K562 (cell line): Measurements from ENCODE around the gene TMEM178A. TPM values are rescaled to one million over a fixed set of nuclear protein-coding genes. Genes with fewer than 3 reads are reported as not detected.

Source experiments
- ATAC-seq: fragments of 200-7000 bp; cut with Tn5 transposase; 3 replicates; pipeline ENCODE4 v1.9.1; 2020; ENCODE audit warnings: moderate library complexity
- BruUV-seq: library from RNA; stranded (reverse); fragments of 400-500 nt; replicated peaks from 2 replicates; lab custom pipeline; 2021; lab: Mats Ljungman, UMichigan
- CTCF ChIA-PET: fragments of 300-600 bp; formaldehyde crosslinking; extraction: SDS; loops from one replicate; lab custom pipeline; 2021; ENCODE audit warnings: low intra/inter-chr PET ratio; lab: Yijun Ruan, JAX
- POLR2A ChIA-PET: fragments of 300-600, 350-650 bp; sonication (Branson Sonifier 250); formaldehyde crosslinking; extraction: SDS; loops from one replicate; lab custom pipeline; 2021; ENCODE audit warnings: antibody characterized with exemption, inconsistent platforms; lab: Yijun Ruan, JAX
- DNase-seq, 4 experiments: peaks; one replicate each; pipeline versions ENCODE4 v3.0.0 to v3.0.0-alpha.2; 2011 to 2018; ENCODE audit warnings: low spot score in 3 of 4, mixed read lengths in 3 of 4; ENCODE audit errors: extremely low read depth in 1 of 4
- FAIRE-seq: peaks from 2 replicates; lab custom pipeline; 2011; peaks lifted over from hg19 to GRCh38; lab: Jason Lieb, UNC
- H2AFZ ChIP-seq: 2 replicates; pipeline ENCODE4 v1.6.0; 2011; ENCODE audit warnings: low read depth, low read length, control low read depth, inconsistent platforms
- H3K27ac ChIP-seq: fragments of 200-600 bp; 3 replicates; pipeline ENCODE4 v1.8.0; 2011; ENCODE audit warnings: low read depth, mild to moderate bottlenecking, control low read depth, inconsistent platforms, low read length, moderate library complexity, mixed read lengths; ENCODE audit errors: extremely low read depth
- H3K27me3 ChIP-seq, 2 experiments: fragments of 300-600 bp in 1 of 2; 2 replicates in 1 of 2; 3 replicates in 1 of 2; pipeline versions ENCODE4 v1.6.0 to v1.8.0; 2011; ENCODE audit warnings: inconsistent platforms in 2 of 2, low read length in 2 of 2, mild to moderate bottlenecking in 1 of 2, mixed read lengths in 1 of 2, moderate library complexity in 1 of 2; ENCODE audit not compliant: control insufficient read depth in 2 of 2, insufficient read depth in 2 of 2
- H3K36me3 ChIP-seq: fragments of 300-600 bp; 3 replicates; pipeline ENCODE4 v1.8.0; 2011; ENCODE audit warnings: mild to moderate bottlenecking, low read length, inconsistent platforms; ENCODE audit not compliant: control insufficient read depth, insufficient read depth
- H3K4me1 ChIP-seq, 2 experiments: fragments of 200-600 bp in 1 of 2; replicated peaks in 1 of 2; 2 replicates in 1 of 2; 3 replicates in 1 of 2; pipeline versions ENCODE4 v1.5.1 to v1.8.0; 2011; ENCODE audit warnings: inconsistent platforms in 2 of 2, low read length in 2 of 2, mild to moderate bottlenecking in 1 of 2, mixed read lengths in 1 of 2, moderate library complexity in 1 of 2; ENCODE audit not compliant: control insufficient read depth in 2 of 2, insufficient read depth in 2 of 2
- H3K4me2 ChIP-seq: 2 replicates; pipeline ENCODE4 v1.6.1; 2011; ENCODE audit warnings: low read length, control low read depth, inconsistent platforms, mixed read lengths; ENCODE audit not compliant: insufficient read depth
- H3K4me3 ChIP-seq: fragments of 200-600 bp; sonication (generic), shearing (Covaris generic); 2 replicates; pipeline ENCODE4 v1.5.1; 2016; ENCODE audit warnings: control low read depth, inconsistent platforms
- H3K79me2 ChIP-seq: fragments of 200-600 bp; 3 replicates; pipeline ENCODE4 v1.8.0; 2011; ENCODE audit warnings: low read length, inconsistent platforms; ENCODE audit not compliant: control insufficient read depth, insufficient read depth
- H3K9ac ChIP-seq, 2 experiments: 2 replicates each; pipeline versions ENCODE4 v1.6.0 to v1.6.1; 2011; ENCODE audit warnings: low read depth in 2 of 2, low read length in 2 of 2, control low read depth in 1 of 2, inconsistent platforms in 1 of 2, mild to moderate bottlenecking in 1 of 2, mixed read lengths in 1 of 2; ENCODE audit not compliant: insufficient read depth in 1 of 2
- H3K9me1 ChIP-seq: one replicate; pipeline ENCODE4 v1.6.0; 2011; ENCODE audit warnings: inconsistent platforms, mild to moderate bottlenecking, low read length, moderate library complexity; ENCODE audit not compliant: control insufficient read depth, insufficient read depth
- H3K9me3 ChIP-seq: replicated peaks from 2 replicates; pipeline ENCODE4 v1.5.1; 2011; ENCODE audit warnings: low read depth, low read length, inconsistent platforms; ENCODE audit not compliant: control insufficient read depth, insufficient read depth
- H4K20me1 ChIP-seq: replicated peaks from 2 replicates; pipeline ENCODE4 v1.6.1; 2011; ENCODE audit warnings: low read length, inconsistent platforms, mixed read lengths; ENCODE audit not compliant: control insufficient read depth, insufficient read depth
- CXXC5 ChIP-seq: fragments of 250-450 bp; sonication (Bioruptor Pico); IDR thresholded peaks from 2 replicates; pipeline ENCODE4 v1.8.0; 2022; ENCODE audit warnings: inconsistent platforms, mild to moderate bottlenecking, moderate library complexity
- HMGN3 ChIP-seq: IDR thresholded peaks from 2 replicates; pipeline ENCODE4 v1.6.1; 2011; ENCODE audit warnings: borderline replicate concordance, low read depth, mild to moderate bottlenecking, mixed read lengths, low read length; ENCODE audit not compliant: insufficient read length; ENCODE audit errors: extremely low read depth
- KLF6 ChIP-seq: fragments of 250-450 bp; sonication (Bioruptor Pico); IDR thresholded peaks from 2 replicates; pipeline ENCODE4 v1.4.0; 2020; ENCODE audit warnings: mild to moderate bottlenecking, moderate library complexity, borderline replicate concordance
- POLR2A ChIP-seq: fragments of 450-650 bp; conservative IDR thresholded peaks from 2 replicates; pipeline ENCODE4 v1.6.1; 2016
- PTTG1 ChIP-seq: fragments of 450-650 bp; IDR thresholded peaks from 2 replicates; pipeline ENCODE4 v1.6.1; 2016; ENCODE audit warnings: low read depth, mild to moderate bottlenecking, missing genetic modification characterization, missing compliant biosample characterization
- ZNF124 ChIP-seq: sonication (generic); formaldehyde crosslinking; IDR thresholded peaks from 2 replicates; pipeline ENCODE4 v1.8.1; 2022; ENCODE audit warnings: missing genetic modification reagents
- ZNF311 ChIP-seq: fragments of 250-450 bp; sonication (Bioruptor Pico); IDR thresholded peaks from 2 replicates; pipeline ENCODE4 v1.4.0; 2020; ENCODE audit warnings: mild to moderate bottlenecking, moderate library complexity
- ZNF511 ChIP-seq: sonication (generic); formaldehyde crosslinking; IDR thresholded peaks from 2 replicates; pipeline ENCODE4 v1.8.0; 2022; ENCODE audit warnings: mild to moderate bottlenecking, missing genetic modification reagents
- ZNF655 ChIP-seq: fragments of 250-450 bp; sonication (Bioruptor Pico); IDR thresholded peaks from 2 replicates; pipeline ENCODE4 v1.5.0; 2021
- WGBS: fragments of 100-300 bp; shearing (Covaris generic); methylation state at CpG from one replicate; pipeline ENCODE4 v1.1.6; 2016; ENCODE audit warnings: low coverage, mixed read lengths; ENCODE audit not compliant: insufficient coverage; ENCODE audit errors: missing lambda C conversion rate; 5-methylcytosine and 5-hydroxymethylcytosine counted together
- in situ Hi-C: fragments of 300-500 bp; cut with MboI; formaldehyde crosslinking; loops from 4 replicates; pipeline ENCODE4 v1.15.0; 2018; ENCODE audit warnings: inconsistent platforms, mixed read lengths
- intact Hi-C: fragments of 100-400 bp; cut with micrococcal nuclease; formaldehyde crosslinking; loops from 2 replicates; pipeline ENCODE4 v1.14.2; 2022
- polyA plus RNA-seq, 8 experiments: library from polyadenylated mRNA; depleted of rRNA in 4 of 8; stranded (reverse) in 5 of 8; unstranded in 3 of 8; fragments of >200 nt; fragmentation: Nextera tagmentation in 2 of 8; fragmentation: Illumina TruSeq in 1 of 8; extraction: Ambion mirVana in 2 of 8; extraction: Trizol in 1 of 8; gene quantifications; 2 replicates each; pipeline versions ENCODE4 v1.2.1 to v1.2.3, GENCODE V29; 2011 to 2014; ENCODE audit warnings: inconsistent platforms in 1 of 8, missing spikeins in 1 of 8
- total RNA-seq, 7 experiments: library from RNA; depleted of rRNA in 6 of 7; stranded (reverse); fragments of >200 nt in 6 of 7; fragmentation: Illumina TruSeq in 2 of 7; extraction: Trizol in 2 of 7; gene quantifications; 2 replicates each; pipeline versions ENCODE4 v1.2.1 to v1.2.3, GENCODE V29; 2011 to 2021; ENCODE audit warnings: low replicate concordance in 1 of 7
- TF ChIP-seq, protein P1 (sequence below): fragments of 250-450 bp; sonication (Bioruptor Pico); IDR thresholded peaks from 2 replicates; pipeline ENCODE4 v1.4.0; 2020; ENCODE audit warnings: borderline replicate concordance
- TF ChIP-seq, protein P2 (sequence below): fragments of 450-650 bp; IDR thresholded peaks from 2 replicates; pipeline ENCODE4 v1.6.1; 2018; ENCODE audit warnings: mild to moderate bottlenecking, low read depth; ENCODE audit not compliant: partially characterized antibody
- TF ChIP-seq, protein P3 (sequence below): fragments of 200-800 bp; sonication (Bioruptor generic); IDR thresholded peaks from 2 replicates; pipeline ENCODE4 v1.6.1; 2017; ENCODE audit warnings: missing genetic modification characterization, missing compliant biosample characterization
- TF ChIP-seq, protein P4 (sequence below): fragments of 250-450 bp; sonication (Bioruptor Pico); IDR thresholded peaks from 2 replicates; pipeline ENCODE4 v1.4.0; 2020; ENCODE audit warnings: mild to moderate bottlenecking

TMEM178A gene
- total and polyA plus RNA-seq, 9 of the 15 experiments (the other 6 are each of a cell fraction or from before 2014, with no cell fraction given) = 0.04 to 0.17 TPM; not detected in 7

DNA sequence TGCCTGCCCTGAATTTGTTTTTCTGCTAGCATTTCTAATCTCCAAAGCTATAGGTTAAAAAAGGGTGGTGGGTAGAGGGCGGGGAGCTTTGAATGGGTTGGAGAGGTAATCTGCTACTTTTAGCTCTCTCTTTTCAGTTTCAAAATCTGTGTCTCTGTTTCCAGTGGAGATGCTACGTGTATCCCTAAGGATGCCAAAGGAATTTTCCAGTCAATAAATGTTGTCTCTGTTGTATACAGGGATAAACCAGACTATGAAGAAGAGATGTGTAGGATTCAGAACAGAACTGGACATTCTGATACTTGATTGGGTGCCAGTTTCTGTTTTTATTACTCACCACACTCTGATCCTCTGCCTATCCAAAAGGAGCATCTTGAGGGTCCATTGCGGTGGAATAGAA, 50.1 kb downstream of the TMEM178A start:
- Histone ChIP-seq H2AFZ (no peak overlapping the region), H3K4me1 (no peaks in the 10 kb centered on the region), H3K36me3 (no peaks in the 10 kb centered on the region)
- CTCF ChIA-PET = no interaction called here
- in situ Hi-C loops = no loop called here
- FAIRE-seq (no peak), DNase-seq (no peak)
- 2% methylated on average over 3 of the region's 3 CpGs for WGBS
- no peak for TF ChIP-seq ZNF311
- no peak for TF ChIP-seq CXXC5 (CRISPR knock-in tag)
- no peak for TF ChIP-seq KLF6 (CRISPR knock-in tag)
- TF ChIP-seq, protein P1, sequence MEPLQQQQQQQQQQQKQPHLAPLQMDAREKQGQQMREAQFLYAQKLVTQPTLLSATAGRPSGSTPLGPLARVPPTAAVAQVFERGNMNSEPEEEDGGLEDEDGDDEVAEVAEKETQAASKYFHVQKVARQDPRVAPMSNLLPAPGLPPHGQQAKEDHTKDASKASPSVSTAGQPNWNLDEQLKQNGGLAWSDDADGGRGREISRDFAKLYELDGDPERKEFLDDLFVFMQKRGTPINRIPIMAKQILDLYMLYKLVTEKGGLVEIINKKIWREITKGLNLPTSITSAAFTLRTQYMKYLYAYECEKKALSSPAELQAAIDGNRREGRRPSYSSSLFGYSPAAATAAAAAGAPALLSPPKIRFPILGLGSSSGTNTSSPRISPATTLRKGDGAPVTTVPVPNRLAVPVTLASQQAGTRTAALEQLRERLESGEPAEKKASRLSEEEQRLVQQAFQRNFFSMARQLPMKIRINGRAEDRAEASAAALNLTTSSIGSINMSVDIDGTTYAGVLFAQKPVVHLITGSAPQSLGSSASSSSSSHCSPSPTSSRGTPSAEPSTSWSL (CRISPR knock-in tag) = no peak
- no peak for TF ChIP-seq ZNF124
- TF ChIP-seq, protein P2, sequence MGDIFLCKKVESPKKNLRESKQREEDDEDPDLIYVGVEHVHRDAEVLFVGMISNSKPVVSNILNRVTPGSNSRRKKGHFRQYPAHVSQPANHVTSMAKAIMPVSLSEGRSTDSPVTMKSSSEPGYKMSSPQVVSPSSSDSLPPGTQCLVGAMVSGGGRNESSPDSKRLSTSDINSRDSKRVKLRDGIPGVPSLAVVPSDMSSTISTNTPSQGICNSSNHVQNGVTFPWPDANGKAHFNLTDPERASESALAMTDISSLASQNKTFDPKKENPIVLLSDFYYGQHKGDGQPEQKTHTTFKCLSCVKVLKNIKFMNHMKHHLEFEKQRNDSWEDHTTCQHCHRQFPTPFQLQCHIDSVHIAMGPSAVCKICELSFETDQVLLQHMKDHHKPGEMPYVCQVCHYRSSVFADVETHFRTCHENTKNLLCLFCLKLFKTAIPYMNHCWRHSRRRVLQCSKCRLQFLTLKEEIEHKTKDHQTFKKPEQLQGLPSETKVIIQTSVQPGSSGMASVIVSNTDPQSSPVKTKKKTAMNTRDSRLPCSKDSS = no peak
- TF ChIP-seq, protein P3, sequence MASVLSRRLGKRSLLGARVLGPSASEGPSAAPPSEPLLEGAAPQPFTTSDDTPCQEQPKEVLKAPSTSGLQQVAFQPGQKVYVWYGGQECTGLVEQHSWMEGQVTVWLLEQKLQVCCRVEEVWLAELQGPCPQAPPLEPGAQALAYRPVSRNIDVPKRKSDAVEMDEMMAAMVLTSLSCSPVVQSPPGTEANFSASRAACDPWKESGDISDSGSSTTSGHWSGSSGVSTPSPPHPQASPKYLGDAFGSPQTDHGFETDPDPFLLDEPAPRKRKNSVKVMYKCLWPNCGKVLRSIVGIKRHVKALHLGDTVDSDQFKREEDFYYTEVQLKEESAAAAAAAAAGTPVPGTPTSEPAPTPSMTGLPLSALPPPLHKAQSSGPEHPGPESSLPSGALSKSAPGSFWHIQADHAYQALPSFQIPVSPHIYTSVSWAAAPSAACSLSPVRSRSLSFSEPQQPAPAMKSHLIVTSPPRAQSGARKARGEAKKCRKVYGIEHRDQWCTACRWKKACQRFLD (CRISPR knock-in tag) = no peak
- TF ChIP-seq, protein P4, sequence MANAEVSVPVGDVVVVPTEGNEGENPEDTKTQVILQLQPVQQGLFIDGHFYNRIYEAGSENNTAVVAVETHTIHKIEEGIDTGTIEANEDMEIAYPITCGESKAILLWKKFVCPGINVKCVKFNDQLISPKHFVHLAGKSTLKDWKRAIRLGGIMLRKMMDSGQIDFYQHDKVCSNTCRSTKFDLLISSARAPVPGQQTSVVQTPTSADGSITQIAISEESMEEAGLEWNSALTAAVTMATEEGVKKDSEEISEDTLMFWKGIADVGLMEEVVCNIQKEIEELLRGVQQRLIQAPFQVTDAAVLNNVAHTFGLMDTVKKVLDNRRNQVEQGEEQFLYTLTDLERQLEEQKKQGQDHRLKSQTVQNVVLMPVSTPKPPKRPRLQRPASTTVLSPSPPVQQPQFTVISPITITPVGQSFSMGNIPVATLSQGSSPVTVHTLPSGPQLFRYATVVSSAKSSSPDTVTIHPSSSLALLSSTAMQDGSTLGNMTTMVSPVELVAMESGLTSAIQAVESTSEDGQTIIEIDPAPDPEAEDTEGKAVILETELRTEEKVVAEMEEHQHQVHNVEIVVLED (CRISPR knock-in tag) = no peak
- TF ChIP-seq ZNF655 (CRISPR knock-in tag) = no peak
- no peak for TF ChIP-seq ZNF511 (CRISPR knock-in tag)
- no peak for TF ChIP-seq HMGN3
- TF ChIP-seq PTTG1 = no peak
- no peak for TF ChIP-seq POLR2A
- TF ChIP-seq, all 486 proteins: peak for 0
- Histone ChIP-seq H3K27ac (no peak overlapping the region), H3K4me3 (no peak overlapping the region), H3K9ac (no peak overlapping the region), H3K9me1 (no peaks in the 10 kb centered on the region), H3K9me3 (no peaks in the 10 kb centered on the region), H3K27me3 (peaks cover 7 to 14% of the 10 kb centered on the region in 2 experiments; a peak in 4 of 5 replicates), H3K79me2 (no peaks in the 10 kb centered on the region), H3K4me2 (no peak overlapping the region), H4K20me1 (no peaks in the 10 kb centered on the region)
- no TSS peak for BruUV-seq
- POLR2A ChIA-PET = interaction anchor here (0.6 to 0.8 kb wide), 2 partner anchors 8 to 19 kb away, joined by 3 read pairs; no protein-coding TSS in a partner anchor
- ATAC-seq = no peak
- intact Hi-C loops = no loop called here
